ENCODE data around the gene FYN.

FYN gene

DNA sequence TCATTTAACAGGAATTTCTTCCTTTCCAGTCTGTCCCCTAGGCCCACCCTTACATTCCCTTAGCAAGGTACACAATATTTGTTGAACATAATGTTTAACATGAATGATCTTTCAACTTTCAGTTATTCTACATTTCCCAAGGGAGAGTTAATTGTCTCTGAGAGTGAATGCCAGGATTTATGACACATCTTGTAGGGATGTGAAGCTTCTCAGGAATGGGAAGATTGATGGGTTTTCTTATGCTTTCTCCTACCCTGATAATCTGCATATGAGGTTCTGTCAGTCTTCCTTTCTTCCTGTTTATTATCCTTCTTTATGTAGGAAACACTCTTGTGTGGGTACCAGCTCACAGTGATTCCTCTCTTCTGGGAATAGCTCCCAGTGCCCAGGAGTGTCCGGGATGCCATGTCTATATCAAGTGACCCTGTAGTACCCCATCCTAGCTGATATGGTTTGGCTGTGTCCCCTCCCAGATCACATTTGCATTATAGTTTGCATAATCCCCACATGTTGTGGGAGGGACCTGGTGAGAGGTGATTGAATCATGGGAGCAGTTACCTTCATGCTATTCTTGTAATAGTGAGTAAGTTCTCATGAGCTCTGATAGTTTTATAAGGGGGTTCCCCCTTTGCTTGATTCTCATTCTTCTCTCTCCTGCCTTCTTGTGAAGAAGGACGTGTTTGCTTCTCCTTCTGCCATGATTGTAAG lies 7.1 kb upstream of the FYN start:
- DNase-seq: no peak

DNA sequence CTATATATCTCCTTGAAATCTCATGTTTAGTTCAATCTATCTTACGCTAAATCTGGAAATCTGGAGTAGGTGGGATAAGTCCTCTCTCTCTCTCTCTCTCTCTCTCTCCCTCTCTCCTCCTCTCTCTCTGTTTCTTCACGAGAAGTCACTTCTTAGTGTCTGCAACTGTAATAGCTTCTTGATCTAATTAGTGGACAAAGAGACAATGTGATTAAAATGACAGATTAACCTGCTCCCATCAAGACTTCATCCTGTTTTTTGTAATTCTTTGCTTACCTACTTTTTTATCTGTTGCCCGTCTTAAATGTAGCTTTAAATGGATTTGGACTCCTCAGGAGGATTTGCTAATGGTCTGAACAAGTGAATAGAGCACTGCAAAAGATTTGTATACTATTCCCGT lies 2.5 kb upstream of the FYN start:
- DNase-seq: no peak

DNA sequence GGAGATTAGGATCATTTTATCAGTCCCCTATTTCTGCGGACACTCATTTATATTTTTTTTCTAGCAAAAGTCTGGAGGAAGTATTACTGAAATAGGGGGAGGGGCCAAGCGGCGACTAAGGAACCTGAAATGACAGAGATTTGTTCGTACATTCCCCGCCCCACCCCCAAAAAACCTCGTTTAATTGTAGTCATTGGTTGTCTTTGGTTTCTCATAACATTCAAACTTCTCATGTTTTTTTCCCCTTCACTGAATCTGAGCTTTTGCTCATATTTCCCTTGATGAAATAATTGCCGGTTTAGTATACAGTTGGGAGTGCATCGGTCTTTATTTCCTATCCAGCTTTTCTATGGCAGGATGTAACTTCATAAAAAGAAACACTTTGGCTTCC lies 768 bp upstream of the FYN start:
- DNase-seq: peak; percentile 44

DNA sequence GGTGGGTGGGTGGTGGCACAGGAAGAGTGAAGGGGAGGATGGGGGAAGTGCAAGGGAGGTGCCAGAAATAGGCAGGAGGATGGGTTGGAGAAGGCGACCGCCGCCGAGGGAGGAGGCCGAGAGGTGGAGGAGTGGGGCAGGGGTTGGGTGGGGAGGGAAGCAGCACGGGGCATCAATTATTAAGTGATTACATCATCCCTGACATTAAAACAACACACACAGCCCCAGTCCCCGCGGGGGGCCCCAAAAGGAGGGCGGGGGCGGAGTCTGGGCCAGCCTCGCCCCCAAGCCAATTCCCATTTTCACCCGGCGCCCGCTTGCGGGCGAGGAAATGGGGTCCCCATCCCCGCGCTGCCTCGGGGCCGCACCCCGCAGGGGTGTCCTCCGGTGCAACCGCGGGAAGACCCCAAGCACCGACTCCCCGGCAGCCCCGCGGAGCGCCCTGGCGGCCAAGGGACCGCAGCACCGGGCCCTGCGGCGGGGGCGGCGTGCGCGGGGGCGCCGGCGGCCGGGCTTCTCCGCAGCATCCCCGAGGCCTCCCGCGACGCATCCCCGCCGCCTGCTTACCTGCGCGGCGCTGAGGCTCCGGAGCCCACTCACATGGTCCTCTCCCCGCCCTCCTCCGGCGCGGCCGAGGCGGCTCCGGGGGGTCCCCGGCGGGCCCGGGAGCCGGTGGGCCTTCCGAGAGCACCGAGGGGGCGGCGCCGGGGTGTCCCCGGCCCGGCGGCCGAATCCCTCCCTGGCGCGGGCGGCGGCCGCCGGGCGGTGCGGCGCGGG lies 663 bp downstream of the FYN start:
- DNase-seq: no peak

DNA sequence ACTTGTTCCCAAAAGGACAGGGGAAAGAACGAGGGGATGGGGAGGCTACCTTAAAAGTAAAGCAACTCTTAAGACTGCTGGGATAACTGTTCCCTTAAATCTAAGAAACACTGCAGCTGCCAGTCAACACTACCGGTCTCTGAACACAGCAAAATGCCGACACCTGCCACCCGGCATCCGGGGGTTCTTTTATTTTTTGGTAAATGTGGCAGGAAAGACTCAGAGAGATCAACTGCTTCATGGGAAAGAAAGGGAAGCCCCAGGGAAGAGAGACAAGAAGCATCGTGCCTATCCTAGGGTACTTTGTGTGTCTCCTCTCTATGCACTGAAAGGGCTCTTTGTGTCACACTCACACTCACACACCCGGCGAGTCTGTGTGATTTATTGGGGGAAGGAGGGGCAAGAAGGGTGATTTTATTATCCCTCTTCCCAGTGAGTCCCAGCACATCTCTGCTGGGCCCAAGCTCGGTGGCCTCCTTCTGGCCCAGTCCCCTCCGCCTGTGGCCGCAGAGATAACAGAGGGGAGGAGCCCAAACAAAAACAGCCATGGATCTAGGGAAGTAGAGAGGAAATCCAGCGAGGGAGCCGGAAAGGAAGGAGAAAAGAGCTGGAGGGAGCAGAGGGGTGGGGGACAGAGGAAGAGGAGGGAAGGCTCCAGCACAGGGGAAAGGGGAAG lies 1.4 kb downstream of the FYN start:
- DNase-seq: no peak

DNA sequence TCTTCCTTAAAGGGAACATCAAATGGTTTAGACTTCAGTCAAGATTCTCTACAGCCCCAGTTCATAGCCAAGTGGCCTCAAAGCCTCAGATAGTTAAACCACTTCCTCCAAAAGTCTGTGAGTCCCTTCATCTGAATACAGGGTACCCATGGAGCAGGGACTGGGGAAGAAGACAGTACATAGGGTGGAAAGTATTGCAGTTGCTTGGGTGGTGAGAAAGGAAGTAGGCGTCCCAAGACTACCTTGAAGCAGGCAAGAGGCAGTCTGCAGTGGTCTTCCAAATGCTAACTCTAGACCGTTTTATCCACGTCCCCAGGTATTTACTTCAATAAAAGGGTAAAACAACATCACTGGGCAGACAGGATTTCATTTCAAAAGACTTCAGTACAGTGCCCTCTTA lies 2.0 kb downstream of the FYN start:
- no peak for DNase-seq

DNA sequence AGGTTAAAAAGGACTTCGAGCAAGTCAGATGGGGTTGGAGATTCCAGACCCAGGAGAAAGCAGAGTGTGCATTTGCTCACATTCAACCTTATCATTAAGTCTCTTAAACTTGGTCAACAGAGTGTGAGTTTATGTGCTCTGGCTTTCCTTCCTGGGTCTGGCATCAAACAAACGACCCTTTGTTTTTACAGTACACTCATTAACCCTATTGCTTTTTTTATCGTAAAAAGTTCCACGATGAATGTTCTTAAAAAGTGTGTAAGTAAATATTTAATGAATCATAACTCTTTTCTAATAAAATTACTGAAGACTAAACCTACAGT lies 2.5 kb downstream of the FYN start:
- DNase-seq: no peak

DNA sequence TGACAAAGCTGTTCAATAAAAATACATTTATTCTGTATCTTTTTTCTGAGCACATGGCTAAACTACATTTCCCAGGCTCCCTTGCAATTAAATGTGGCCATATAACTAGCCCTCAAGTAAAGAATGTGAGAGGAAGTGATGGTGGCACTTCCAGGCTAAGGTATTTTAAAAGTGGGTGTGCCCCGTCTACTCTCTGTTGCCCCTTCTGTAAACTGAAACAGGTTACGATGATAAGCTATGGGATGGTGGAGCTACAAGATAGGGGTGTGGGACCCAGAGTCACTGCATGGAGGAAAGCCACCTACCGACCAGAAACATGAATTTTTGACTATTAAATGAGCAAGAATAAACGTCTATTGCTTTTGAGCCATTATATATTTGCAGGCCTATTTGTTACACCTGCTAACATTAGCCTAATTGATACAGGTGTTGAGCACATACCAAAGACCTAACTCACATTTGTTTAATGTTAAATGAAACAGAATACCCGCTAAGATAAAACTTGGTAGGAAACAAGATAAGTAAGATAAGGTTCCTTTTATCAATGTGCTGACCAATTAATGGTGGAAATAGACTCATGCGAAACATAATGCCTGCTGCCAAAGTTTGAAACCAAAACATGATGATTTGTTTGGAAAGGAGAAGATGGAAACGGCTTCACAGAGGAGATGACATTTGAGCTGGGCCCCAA lies 3.1 kb downstream of the FYN start:
- DNase-seq: no peak

DNA sequence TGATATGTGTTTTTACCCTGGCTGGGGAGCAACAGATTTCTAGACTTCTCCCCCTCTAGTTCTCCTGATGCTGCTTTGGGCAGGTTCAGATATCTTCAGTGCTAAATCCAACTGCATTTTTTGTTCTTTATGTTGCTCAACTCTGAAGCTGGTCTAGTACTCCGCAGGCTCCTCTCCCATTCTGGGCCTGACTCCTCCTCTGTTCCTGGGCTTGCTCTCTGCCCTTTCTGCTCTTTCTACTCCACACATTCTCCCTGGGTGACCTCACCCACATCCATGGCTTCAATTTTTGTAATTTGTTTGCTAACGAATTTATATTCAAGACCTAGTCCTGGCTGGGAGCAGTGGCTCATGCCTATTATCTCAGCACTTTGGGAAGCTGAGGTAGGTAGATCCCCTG lies 6.4 kb downstream of the FYN start:
- no peak for DNase-seq

DNA sequence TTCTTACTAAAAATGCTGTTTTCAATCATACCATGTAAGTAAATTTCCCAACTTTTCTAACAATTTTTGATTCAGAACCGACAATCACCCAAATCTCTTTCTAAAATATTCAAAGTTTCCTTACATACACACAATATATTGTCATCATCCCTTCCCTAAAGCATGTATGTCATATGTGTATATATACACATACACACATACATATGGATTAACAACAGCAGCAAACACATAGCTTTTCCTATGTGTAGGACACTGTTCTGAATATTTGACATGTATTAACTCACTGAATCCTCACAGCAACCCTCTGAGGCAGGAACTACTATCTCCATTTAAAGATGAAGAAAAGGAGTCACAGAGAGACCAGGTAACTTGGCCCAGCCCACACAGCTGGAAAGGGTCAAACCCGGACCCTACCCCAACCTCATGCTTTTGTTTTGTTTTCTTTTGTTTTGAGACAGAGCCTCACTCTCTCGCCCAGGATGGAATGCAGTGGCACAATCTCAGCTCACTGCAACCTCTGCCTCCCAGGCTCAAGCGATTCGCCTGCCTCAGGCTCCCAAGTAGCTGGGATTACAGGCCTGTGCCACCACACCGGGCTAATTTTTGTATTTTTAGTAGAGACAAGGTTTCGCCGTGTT lies 7.2 kb downstream of the FYN start:
- no peak for DNase-seq

DNA sequence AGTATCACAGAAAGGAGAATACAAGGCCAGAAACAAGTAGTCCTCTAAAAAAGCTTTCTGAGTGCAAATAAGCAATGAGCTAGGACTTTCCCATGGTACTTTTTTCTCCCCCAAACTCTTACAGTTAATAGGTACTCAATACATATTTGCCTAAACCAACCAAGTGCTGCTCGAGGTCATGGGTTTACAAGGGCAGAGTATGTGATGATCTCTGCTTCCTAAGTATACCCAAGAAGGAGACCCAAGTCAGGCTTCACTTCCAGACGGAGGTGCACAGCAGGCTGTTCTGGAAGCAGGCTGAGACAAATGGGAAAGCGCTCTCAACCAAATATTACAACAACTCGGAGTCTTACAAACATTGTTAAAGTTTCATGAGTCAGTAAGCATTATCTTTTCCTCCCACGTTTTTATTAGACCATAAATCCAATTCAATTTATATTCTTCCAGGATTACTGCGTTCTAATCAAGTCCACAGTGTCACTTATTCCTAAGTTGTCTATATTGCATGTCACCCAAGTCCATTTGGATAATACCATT lies 8.1 kb downstream of the FYN start:
- no peak for DNase-seq

DNA sequence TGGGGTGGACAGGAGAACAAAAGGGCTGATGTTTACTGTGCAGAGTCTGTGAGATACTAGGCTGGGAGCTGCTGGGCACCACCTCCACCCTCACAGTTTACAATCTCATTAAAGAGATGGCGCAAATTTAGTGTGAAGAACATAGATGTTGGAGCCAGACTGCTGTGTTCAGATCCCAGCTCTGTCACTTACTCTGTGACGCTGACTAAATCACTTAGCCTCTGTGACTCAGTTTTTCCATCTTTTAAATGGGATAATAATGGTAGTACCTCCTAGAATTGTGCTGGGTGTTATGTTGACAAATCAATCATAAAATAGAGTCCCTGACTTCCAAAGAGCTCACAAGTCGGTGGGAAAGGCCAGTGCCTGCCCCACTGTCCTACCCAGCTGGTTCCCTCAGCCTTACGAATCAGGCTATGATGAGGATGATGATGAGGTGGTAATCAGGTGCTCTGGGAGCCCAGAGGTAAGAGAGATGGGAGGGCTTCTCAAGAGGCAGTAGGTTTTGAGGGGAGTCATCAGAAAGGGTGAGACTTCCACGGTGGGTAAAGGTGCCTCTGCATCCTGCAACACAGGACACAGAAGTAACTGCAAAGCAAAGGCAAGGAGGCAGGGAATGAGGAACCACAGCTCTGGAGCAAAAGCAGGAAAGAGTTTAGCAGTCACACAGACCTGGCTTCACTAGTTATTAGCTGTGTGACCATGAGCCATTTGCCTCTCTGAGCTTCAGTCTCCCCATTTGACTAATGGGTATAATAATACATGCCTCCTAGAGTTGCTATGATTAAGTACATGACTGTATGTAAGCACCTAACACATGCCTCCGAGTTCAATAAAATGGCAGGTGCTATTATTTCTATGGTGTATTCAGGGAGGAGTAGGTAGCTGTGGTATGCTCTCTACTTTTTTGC lies 8.9 kb downstream of the FYN start:
- no peak for DNase-seq

DNA sequence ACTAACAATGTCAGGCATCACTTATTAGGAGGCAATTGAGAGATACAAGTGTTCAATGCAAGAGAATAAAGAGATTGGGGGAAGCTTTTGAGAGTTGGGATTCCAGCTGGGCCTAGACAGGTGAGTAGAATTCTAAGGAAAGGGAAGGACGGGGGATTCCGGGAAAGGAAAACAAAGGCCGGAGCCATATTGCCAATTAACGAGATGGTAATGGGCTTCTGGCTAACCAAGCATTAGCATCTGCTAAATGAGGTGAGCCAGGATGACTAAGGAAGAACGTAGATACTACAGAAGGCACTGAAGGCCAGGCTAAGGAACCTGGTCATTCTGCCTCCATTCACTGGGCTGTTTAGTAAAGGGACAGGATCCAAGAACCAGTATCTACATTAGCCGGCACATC lies 10.5 kb downstream of the FYN start:
- DNase-seq: no peak

DNA sequence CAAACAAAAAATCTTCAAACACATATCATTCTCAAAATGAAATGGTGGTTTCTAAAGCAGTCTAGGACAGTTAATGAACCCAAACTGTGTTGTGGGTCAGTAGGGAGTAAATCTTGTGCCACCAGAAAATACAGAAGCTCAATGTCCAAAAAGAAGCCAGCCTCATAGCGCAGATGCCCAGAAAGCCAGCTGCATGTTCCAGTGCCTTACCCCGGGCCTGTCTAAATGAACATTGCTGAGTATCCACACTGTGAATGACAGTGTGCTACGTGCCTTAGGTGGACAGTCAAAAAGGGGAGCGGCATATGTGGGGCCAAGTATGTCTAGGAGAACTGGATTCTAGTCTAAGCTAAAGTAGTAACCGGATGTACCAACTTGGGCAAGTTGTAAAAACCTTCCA lies 10.9 kb downstream of the FYN start:
- DNase-seq: no peak

DNA sequence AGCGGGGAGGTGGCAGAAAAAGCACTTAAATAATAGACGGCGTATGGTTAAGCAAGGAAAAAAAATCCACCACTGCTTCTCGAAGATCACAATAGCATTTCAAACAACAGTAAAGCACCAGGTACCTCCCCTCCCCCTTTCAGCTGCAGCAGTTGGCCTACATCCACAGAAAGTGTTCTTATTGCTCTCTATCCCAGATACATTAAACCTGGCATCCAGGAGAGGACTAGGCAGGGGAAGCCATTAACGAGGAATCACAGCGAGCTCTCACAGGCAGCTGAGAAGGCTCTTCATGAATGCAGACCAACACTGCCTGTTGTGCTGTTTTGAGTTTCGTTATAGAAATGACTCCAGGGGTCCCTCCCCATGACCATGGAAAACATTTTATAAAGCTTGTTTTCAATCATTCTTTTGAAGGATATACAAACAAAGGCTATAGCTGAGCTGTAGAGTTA lies 11.8 kb downstream of the FYN start:
- no peak for DNase-seq

DNA sequence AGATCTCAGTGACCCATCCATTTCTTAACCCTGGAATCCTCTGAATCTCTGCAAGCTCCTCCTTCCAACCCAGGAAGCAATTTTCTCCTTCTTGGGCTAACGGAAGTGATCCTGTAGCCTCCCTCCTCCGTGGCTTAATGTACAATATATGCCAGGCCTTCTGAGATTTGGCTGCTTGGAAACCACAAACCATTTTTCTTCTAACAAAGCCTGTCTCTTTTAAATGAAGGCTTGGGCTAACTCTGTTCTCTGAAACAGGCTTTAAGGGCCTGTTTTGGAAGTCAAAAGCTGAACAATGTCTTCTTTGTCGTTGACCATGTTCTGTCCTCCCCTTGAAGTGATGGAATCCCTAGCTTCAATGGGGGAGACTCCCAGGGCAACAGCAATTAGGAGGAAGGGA lies 14.9 kb downstream of the FYN start:
- no peak for DNase-seq

DNA sequence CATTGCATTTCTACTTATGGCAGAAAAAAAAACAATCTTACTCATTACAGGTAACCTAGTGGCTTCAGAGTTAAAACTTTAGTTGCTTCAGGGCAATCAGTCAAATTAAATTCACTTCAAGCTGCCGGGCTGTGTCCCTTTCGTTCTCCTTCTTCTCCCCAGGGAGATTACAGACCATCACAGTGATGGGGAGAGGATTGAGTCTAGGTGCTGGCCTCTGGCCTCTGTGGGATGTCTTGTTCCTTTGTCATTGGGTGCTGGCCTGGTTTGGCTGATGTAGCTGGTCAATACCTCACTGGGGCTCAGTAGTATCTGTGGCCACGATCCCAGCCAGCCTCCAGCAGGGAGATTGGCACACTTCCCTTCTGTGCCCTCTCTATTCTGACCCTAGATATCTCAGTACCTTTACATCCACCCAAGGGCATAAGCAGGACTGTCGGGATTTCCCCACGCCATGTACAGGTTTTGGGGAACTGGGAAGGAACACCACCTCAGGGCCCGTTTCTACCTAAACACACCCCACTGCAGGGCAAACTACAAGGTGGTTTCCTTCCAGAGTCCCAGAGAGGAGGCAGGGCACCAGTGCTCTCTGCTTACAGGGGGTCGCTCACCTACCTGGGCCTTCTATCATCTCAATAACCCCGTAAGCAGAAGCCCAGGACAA lies 15.4 kb downstream of the FYN start:
- no peak for DNase-seq

DNA sequence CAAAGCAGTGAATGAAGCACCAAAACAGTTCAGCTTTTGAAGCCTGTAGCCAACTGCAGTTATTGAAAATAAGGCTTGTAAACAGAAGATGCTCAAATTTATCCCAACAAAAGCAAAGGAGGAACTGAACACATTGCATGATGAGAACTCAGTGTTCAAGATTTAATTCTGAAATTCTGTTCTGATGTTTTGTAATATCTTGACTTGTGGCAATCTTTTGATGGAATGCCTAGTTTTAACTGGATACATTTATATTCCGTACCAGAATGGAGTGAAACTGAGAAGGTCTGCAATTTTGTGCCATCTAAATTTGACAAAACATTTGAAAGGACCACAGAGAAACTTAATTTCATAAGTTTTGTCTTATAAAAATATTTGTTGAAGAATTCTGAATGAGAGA lies 17.5 kb downstream of the FYN start:
- no peak for DNase-seq

DNA sequence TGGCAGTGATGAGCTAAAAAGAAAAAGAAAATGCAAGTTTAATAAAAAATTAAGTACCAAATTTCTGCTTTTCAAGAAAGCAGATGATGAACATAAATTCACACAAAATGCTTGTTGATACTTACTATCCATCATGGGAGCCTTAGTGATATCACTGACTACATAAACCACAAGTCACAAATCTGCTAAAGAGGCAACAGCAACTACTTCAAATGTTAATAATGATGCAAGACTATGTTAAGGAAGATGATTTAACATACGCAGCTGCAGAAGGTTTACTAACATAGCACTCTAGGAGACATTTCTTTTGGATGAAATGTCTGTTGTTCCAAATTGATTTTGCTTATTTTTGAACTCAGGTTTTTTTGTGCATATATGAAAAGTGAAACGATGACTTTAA lies 18.6 kb downstream of the FYN start:
- peak; percentile 34 for DNase-seq

DNA sequence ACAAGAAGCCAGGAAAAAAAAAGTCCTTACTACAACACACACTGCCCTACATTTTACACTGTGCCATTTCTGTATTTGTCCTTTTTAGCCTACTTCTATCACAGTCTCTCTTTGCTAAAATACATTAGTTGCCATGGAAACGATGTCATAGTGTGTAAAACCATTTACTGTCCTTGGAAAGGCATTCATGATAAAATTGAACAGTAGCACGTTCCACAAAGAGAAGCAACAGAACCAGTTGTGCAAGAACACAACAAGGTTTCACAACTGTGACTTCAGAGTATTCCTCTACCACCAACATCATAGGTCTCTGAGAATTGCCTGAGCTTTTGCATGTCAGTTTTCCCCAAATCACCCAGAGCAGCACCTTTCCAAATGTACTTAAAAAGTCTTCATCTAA lies 20.5 kb downstream of the FYN start:
- peak; percentile 72 for DNase-seq

DNA sequence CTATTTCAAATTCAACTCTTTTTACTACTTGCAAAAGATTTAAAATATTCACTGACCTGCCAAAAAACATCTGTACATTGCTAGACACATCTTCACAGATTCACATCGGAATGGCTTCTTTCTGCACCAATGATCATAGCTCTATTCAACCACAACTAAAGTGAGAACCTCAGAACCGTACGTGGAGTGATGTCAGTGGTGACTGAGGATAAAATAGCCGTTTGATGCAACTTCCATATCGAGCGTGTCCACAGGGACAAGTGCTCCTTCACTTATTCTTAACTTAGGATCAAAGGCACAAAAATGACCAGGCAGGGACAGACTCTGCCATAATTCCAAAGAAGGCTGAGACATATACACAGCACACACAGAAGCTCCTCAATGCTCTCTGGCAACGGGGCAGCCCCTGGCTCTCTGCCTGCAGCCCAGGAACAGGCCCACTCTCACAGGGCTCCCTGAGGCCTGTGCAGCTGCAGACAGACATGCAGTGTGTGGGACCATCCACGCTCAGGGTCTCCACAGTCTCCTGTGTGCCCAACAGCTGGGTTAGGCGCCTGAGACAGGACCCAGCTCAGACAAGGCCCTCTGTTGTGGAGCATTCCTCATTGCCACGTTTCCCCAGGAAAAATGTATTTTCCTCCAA lies 22.8 kb downstream of the FYN start:
- no peak for DNase-seq

All from inflammatory macrophage treated with lipopolysaccharide for 4 hours (primary cell).